GM23248 (cell line): ENCODE results near the gene NUP210. TPM values are rescaled to one million over a fixed set of nuclear protein-coding genes. Genes with fewer than 3 reads are reported as not detected.
A peak's percentile ranks its signal among the peaks of the same experiment; 100 is the strongest.

Source experiments
- DNase-seq: peaks from one replicate; pipeline ENCODE4 v3.0.0-alpha.2; 2015
- H2AFZ ChIP-seq: fragments of 200-600 bp; sonication (generic); 2 replicates; pipeline ENCODE4 v1.6.1; 2016; ENCODE audit warnings: antibody characterized with exemption
- H3F3A ChIP-seq: fragments of 200-600 bp; sonication (generic); 2 replicates; pipeline ENCODE4 v1.6.1; 2016; ENCODE audit warnings: mild to moderate bottlenecking, antibody characterized with exemption, mixed run types; ENCODE audit not compliant: insufficient read depth
- H3K27ac ChIP-seq: fragments of 200-600 bp; sonication (generic); 2 replicates; pipeline ENCODE4 v1.5.1; 2016; ENCODE audit warnings: mild to moderate bottlenecking
- H3K27me3 ChIP-seq: fragments of 200-600 bp; sonication (generic); replicated peaks from 2 replicates; pipeline ENCODE4 v1.6.1; 2016; ENCODE audit warnings: mild to moderate bottlenecking; ENCODE audit not compliant: insufficient read depth
- H3K36me3 ChIP-seq: fragments of 200-600 bp; sonication (generic); 2 replicates; pipeline ENCODE4 v1.6.1; 2016; ENCODE audit warnings: low read depth, mild to moderate bottlenecking
- H3K4me1 ChIP-seq: fragments of 200-600 bp; sonication (generic); 2 replicates; pipeline ENCODE4 v1.6.1; 2016; ENCODE audit warnings: mild to moderate bottlenecking; ENCODE audit not compliant: insufficient read depth
- H3K4me2 ChIP-seq: fragments of 200-600 bp; sonication (generic); one replicate; pipeline ENCODE4 v1.6.1; 2016; ENCODE audit warnings: mild to moderate bottlenecking; ENCODE audit not compliant: unreplicated experiment
- H3K4me3 ChIP-seq: fragments of 200-600 bp; sonication (generic); 2 replicates; pipeline ENCODE4 v1.5.1; 2016; ENCODE audit warnings: mild to moderate bottlenecking
- H3K79me2 ChIP-seq: fragments of 200-600 bp; sonication (generic); 2 replicates; pipeline ENCODE4 v1.6.1; 2016; ENCODE audit warnings: mild to moderate bottlenecking; ENCODE audit not compliant: insufficient read depth
- H3K9ac ChIP-seq: fragments of 200-600 bp; sonication (generic); 2 replicates; pipeline ENCODE4 v1.6.1; 2016; ENCODE audit warnings: mild to moderate bottlenecking
- H3K9me2 ChIP-seq: fragments of 200-600 bp; sonication (generic); 2 replicates; pipeline ENCODE4 v1.6.1; 2016; ENCODE audit warnings: mixed run types, mild to moderate bottlenecking, moderate library complexity; ENCODE audit not compliant: insufficient read depth
- H3K9me3 ChIP-seq: fragments of 200-600 bp; sonication (generic); one replicate; pipeline ENCODE4 v1.6.1; 2017; ENCODE audit warnings: low read depth
- H4K20me1 ChIP-seq: fragments of 200-600 bp; sonication (generic); 2 replicates; pipeline ENCODE4 v1.6.0; 2016; ENCODE audit not compliant: insufficient read depth
- EZH2 ChIP-seq: fragments of 200-600 bp; sonication (generic); IDR thresholded peaks from 2 replicates; pipeline ENCODE4 v1.6.1; 2018; ENCODE audit warnings: antibody characterized with exemption, mild to moderate bottlenecking; ENCODE audit not compliant: insufficient read depth, poor library complexity, severe bottlenecking
- EZH2phosphoT487 ChIP-seq: fragments of 200-600 bp; sonication (generic); IDR thresholded peaks from 2 replicates; pipeline ENCODE4 v1.6.1; 2018; ENCODE audit warnings: antibody characterized with exemption, moderate library complexity, mild to moderate bottlenecking, low read depth; ENCODE audit not compliant: insufficient read depth
- WGBS, 2 experiments: methylation state at CpG; one replicate each; pipeline ENCODE4 v1.1.6; 2015 to 2017; ENCODE audit warnings: low lambda C conversion rate in 2 of 2, low coverage in 1 of 2; ENCODE audit errors: missing lambda C conversion rate in 2 of 2; 5-methylcytosine and 5-hydroxymethylcytosine counted together
- in situ Hi-C: fragments of 300-500 bp; cut with MboI; formaldehyde crosslinking; loops from 2 replicates; pipeline ENCODE4 v1.15.0; 2020
- polyA plus RNA-seq: library from polyadenylated mRNA; unstranded; fragments of >200 nt; fragmentation: Nextera tagmentation; extraction: Ambion mirVana; gene quantifications from 2 replicates; pipeline ENCODE4 v1.2.1, GENCODE V29; 2016
- total RNA-seq: library from RNA; depleted of rRNA; stranded (reverse); fragments of >200 nt; shearing (Covaris generic); gene quantifications from 2 replicates; pipeline ENCODE4 v1.2.3, GENCODE V29; 2014

The NUP210 gene
- total and polyA plus RNA-seq, 2 experiments from 2014 or later, result 0.04 TPM; not detected in 1

DNA sequence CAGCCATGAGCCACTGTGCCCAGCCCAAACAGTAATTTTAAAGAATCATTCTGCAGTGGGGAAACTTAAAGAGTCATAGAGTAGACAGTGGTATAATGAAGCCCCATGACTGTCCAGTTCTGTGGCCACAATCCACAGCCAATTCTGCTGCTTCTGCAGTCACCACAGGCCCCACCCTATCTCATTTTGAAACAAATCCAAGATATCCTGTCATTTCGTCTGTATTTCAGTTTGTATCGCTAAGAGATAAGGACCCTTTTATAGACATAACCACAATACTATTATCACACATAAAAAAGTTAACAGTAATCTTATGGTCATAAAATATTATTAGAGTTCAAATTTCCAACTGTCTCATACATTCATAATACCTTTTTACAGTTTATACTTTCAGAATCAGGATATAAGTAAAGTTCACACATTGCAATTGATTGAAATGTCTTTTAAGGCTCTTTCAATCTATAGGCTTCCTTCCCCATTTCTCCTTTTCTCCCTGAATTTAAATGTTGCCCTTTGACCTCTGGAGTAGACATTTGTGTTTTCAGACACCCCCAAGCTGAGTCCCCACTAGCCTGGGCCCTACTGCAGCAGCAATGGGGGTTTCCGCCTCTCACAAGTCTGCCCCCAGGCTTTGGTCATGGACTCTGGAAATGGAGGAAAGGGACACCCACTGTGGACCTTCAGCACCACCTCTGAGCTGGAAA is 4.2 kb upstream of the NUP210 start:
- H3K9me2 ChIP-seq, result no peaks in the 10 kb centered on the region
- H4K20me1 ChIP-seq, result no peaks in the 10 kb centered on the region
- 69 to 71% methylated on average over 3 of the region's 3 CpGs for WGBS, 2 experiments
- DNase-seq, result no peak
- no peak overlapping the region for H3K9ac ChIP-seq
- H3K36me3 ChIP-seq, result no peaks in the 10 kb centered on the region
- no peak overlapping the region for H3K4me3 ChIP-seq
- no peak overlapping the region for H3K4me2 ChIP-seq
- H3F3A ChIP-seq, result no peaks in the 10 kb centered on the region
- no peaks in the 10 kb centered on the region for H3K9me3 ChIP-seq
- H3K4me1 ChIP-seq, result no peaks in the 10 kb centered on the region
- in situ Hi-C loops, result no loop called here
- H3K79me2 ChIP-seq, result no peaks in the 10 kb centered on the region
- H2AFZ ChIP-seq, result no peak overlapping the region
- no peak overlapping the region for H3K27ac ChIP-seq
- no peak for TF ChIP-seq EZH2phosphoT487
- TF ChIP-seq EZH2, result no peak
- H3K27me3 ChIP-seq, result peaks cover 25% of the 10 kb centered on the region

DNA sequence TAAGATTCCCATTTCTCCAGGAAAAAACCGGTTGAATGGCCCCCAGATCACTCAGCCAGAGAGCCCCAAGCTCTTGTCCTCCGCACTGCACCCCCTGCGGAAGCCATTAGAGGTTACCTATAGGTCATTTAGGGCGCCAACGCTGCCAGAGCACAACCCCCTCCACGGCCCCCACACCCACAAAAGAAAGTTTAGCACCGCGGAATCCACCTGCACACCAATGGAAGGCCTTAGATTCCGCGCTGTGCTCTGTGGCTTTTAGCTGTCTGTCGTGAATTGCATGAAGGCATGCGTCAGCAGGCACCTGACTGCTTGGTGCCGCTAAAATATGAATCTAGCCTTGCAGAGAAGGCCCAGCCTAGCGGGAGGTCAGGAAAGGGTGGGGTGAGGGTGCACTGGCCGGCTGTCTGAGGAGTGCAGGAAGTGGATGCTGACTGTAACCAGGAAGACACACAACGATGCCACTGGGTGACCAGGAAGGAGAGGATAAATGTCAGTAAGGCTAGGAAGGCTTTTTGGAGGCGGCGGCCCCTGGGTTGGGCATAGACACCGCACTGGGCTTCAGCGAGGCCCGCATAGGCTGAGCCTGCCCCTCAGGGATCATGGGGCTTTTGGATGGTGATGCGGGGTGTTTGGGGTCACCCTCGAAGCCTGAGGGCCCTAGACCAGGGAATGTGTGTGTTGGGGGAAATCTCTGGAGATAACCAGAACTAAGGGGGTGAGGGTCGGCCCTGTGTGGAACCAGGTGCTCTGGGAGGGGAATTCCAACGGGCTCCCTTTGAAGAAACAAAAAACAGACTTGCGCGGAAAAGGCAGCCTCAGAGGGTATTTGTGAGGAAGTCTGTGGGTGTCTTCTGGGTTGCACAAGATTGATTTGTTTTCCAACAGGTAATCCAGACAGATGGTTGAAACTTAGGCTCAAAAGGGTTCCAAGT is 976 bp upstream of the NUP210 start:
- Histone ChIP-seq H3K9me3 (no peaks in the 10 kb centered on the region), H3K79me2 (no peaks in the 10 kb centered on the region), H3K27ac (no peak overlapping the region), H3K27me3 (peaks cover 39% of the 10 kb centered on the region), H3K9me2 (no peaks in the 10 kb centered on the region), H3F3A (no peaks in the 10 kb centered on the region), H2AFZ (no peak overlapping the region), H3K4me3 (no peak overlapping the region), H3K36me3 (no peaks in the 10 kb centered on the region), H3K4me1 (no peaks in the 10 kb centered on the region), H4K20me1 (no peaks in the 10 kb centered on the region), H3K4me2 (no peak overlapping the region), H3K9ac (no peak overlapping the region)
- DNase-seq, result no peak
- 29 to 35% methylated on average over 27 of the region's 27 CpGs for WGBS, 2 experiments
- no peak for TF ChIP-seq EZH2phosphoT487
- TF ChIP-seq EZH2, result no peak
- in situ Hi-C loops, result no loop called here

DNA sequence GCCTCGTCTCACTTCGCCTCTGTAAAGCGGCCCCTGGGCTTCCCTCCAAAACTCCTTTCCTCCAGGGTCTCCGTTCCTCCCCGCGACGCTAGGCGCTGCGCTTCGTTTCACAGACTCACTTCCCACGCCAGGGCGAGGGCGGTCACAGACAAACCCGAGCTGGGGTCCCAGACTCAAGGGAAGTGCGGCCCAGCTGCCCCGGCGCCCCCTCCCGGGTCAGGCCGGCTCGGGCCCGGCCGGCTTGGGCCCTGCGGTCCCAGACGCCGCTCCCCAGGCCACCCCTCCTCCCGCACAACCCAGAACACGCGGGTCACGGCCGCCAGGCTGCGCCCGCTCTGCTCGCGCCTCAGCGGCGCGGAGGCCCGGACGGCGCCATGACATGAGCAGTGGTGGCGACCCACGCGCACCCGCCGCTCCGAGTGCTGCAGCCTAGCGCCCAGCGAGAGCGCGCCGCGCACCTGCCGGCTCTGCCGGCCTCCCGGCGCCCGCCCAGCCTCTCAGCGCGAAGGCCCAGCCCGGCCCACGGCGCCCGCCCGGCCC is 547 bp downstream of the NUP210 start:
- H3K27me3 ChIP-seq, result peaks cover 39% of the 10 kb centered on the region
- H4K20me1 ChIP-seq, result no peaks in the 10 kb centered on the region
- no peak overlapping the region for H3K4me3 ChIP-seq
- no peaks in the 10 kb centered on the region for H3F3A ChIP-seq
- H3K27ac ChIP-seq, result no peak overlapping the region
- H3K4me2 ChIP-seq, result no peak overlapping the region
- H3K9me2 ChIP-seq, result no peaks in the 10 kb centered on the region
- no peaks in the 10 kb centered on the region for H3K4me1 ChIP-seq
- no peak overlapping the region for H2AFZ ChIP-seq
- no peaks in the 10 kb centered on the region for H3K79me2 ChIP-seq
- DNase-seq, result peak; percentile 22
- no peak for TF ChIP-seq EZH2phosphoT487
- no peak for TF ChIP-seq EZH2
- H3K9me3 ChIP-seq, result no peaks in the 10 kb centered on the region
- H3K9ac ChIP-seq, result no peak overlapping the region
- in situ Hi-C loops, result no loop called here
- WGBS, 2 experiments, result 3 to 5% methylated on average over 28 to 53 of the region's 64 CpGs
- H3K36me3 ChIP-seq, result no peaks in the 10 kb centered on the region

DNA sequence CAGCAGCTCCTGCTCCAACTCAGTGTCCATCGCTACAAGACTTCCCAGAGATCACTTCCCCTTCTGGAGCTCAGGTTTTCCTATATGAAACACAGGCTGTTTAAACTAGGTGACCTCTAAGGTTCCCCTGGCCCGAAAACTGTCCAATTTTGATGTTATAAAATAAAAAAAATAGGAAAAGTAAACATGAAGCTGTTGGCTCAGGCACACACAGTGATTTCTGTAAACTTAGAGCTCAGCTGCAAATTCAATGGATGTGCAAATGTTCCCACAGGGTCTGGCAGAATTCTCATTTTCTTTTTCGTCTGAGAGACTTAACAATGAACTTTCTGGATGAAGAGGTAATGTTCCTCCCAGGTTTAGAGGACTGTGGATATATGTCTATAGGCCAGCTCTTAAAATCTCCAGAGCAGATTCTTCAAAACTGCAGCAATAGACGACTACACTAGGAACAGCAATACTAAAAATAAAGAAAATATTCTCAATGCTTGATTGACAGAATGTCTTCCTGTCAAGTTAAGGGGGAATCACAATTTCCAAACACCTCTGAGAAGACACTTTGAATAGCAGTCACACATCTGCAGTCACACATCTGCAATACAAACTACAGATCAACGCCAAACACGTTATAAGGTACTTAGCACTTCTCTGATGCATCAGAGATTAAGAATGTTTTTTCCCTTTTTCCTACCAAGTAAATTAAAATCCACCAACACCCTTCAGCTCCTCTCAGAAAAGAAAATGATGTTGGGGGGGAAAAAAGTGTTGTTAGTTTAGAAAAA is 2.8 kb downstream of the NUP210 start:
- H3K27me3 ChIP-seq, result peaks cover 39% of the 10 kb centered on the region
- in situ Hi-C loops, result no loop called here
- no peak overlapping the region for H3K9ac ChIP-seq
- no peaks in the 10 kb centered on the region for H4K20me1 ChIP-seq
- DNase-seq, result no peak
- no peak overlapping the region for H2AFZ ChIP-seq
- 57 to 62% methylated on average over 6 of the region's 6 CpGs for whole genome bisulfite sequencing, 2 experiments
- no peaks in the 10 kb centered on the region for H3K9me3 ChIP-seq
- TF ChIP-seq EZH2phosphoT487 (no peak), EZH2 (no peak)
- H3F3A ChIP-seq, result no peaks in the 10 kb centered on the region
- no peak overlapping the region for H3K27ac ChIP-seq
- H3K4me2 ChIP-seq, result no peak overlapping the region
- no peaks in the 10 kb centered on the region for H3K9me2 ChIP-seq
- H3K79me2 ChIP-seq, result no peaks in the 10 kb centered on the region
- no peaks in the 10 kb centered on the region for H3K4me1 ChIP-seq
- H3K4me3 ChIP-seq, result no peak overlapping the region
- H3K36me3 ChIP-seq, result no peaks in the 10 kb centered on the region
